ENCODE data around the gene AKNAD1. TPM values are rescaled to one million over a fixed set of nuclear protein-coding genes. Genes with fewer than 3 reads are reported as not detected.

AKNAD1 gene
- total and polyA plus RNA-seq, 2 donors (not counting 1 experiment from before 2014, with no cell fraction given): not detected

DNA sequence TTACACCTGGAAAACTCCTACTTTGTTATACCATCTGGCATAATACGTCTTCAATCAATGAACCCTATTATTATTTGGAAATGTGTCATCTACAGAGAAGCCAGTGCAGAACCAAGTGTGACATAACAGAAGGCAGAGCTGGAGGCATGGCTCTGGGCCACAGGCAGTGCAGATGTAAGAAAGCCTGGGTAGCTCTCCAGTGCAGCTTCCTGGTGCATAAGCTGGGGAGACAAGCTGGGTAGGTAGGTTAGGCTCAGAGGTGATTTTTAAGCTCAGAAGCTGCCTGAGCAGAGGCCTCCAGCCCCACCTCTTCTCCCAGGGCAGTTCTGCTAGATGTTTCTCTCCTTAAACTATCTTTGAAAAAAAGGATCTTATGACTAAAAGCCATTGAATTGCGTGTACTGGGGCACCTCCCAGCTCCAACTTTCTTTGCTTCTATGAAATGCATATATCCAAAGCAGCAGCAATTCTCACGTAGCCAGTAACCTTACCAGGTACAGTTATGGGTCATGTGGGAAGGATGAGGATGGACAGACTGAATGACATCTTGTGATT lies 30.7 kb downstream of the AKNAD1 start:
- Histone ChIP-seq H3K27ac (ENCODE audit: low read length in 2 of 2) (no peak overlapping the region), H3K27me3 (replicated peaks in 1 of 4; ENCODE audit: control extremely low read depth in 1 of 4, control insufficient read depth in 3 of 4, insufficient read depth in 4 of 4, low read length in 3 of 4) (peaks cover 0 to 3% (median 0%) of the 10 kb centered on the region in 4 experiments), H4K20me1 (ENCODE audit: control insufficient read depth, insufficient read depth, low read length, poor library complexity, severe bottlenecking) (no peaks in the 10 kb centered on the region), H3K9me3 (ENCODE audit: control extremely low read depth in 1 of 3, control insufficient read depth in 2 of 3, insufficient read depth in 1 of 3, low read length in 2 of 3) (peaks cover 0 to 3% (median 0%) of the 10 kb centered on the region in 3 donors), H3K4me2 (replicated peaks; ENCODE audit: low read depth, low read length, poor library complexity, severe bottlenecking) (no peak overlapping the region), H3K36me3 (replicated peaks in 1 of 2; ENCODE audit: control extremely low read depth in 1 of 2, control insufficient read depth in 1 of 2, extremely low read depth in 1 of 2, insufficient read depth in 2 of 2, low read length in 1 of 2) (no peaks in the 10 kb centered on the region), H3K4me1 (ENCODE audit: control insufficient read depth in 2 of 2, insufficient read depth in 2 of 2, low read length in 2 of 2) (peaks cover 0 to 3% of the 10 kb centered on the region in 2 donors), H3K4me3 (ENCODE audit: control extremely low read depth in 1 of 5, extremely low read depth in 1 of 5, insufficient read depth in 1 of 5, low read depth in 2 of 5, low read length in 4 of 5) (no peak overlapping the region), H2AFZ (ENCODE audit: insufficient read depth, low read depth, low read length, poor library complexity, severe bottlenecking) (no peak overlapping the region), H3K79me2 (ENCODE audit: control insufficient read depth, insufficient read depth, low read length) (no peaks in the 10 kb centered on the region), H3K9ac (ENCODE audit: low read length) (no peak overlapping the region)
- no peak overlapping the region for H3K4me3 Mint-ChIP-seq
- intact Hi-C loops (cut with micrococcal nuclease): no loop called here
- H3K27ac Mint-ChIP-seq: no peak overlapping the region
- H3K4me1 Mint-ChIP-seq: no peaks in the 10 kb centered on the region
- POLR2A ChIA-PET: no interaction called here
- DNase-seq (no peak), ATAC-seq (ENCODE audit: low read depth) (no peak)
- H3K27me3 Mint-ChIP-seq: peaks cover 4% of the 10 kb centered on the region
- no peaks in the 10 kb centered on the region for H3K9me3 Mint-ChIP-seq (ENCODE audit: insufficient read depth)
- CTCF ChIA-PET: no interaction called here
- WGBS (ENCODE audit: insufficient coverage): no CpG with 5 or more reads among the region's 3 CpGs
- TF ChIP-seq, protein P1, sequence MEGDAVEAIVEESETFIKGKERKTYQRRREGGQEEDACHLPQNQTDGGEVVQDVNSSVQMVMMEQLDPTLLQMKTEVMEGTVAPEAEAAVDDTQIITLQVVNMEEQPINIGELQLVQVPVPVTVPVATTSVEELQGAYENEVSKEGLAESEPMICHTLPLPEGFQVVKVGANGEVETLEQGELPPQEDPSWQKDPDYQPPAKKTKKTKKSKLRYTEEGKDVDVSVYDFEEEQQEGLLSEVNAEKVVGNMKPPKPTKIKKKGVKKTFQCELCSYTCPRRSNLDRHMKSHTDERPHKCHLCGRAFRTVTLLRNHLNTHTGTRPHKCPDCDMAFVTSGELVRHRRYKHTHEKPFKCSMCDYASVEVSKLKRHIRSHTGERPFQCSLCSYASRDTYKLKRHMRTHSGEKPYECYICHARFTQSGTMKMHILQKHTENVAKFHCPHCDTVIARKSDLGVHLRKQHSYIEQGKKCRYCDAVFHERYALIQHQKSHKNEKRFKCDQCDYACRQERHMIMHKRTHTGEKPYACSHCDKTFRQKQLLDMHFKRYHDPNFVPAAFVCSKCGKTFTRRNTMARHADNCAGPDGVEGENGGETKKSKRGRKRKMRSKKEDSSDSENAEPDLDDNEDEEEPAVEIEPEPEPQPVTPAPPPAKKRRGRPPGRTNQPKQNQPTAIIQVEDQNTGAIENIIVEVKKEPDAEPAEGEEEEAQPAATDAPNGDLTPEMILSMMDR (IDR thresholded peaks at IDR 0.05): no peak
- TF ChIP-seq EZH2 (IDR thresholded peaks at IDR 0.05; ENCODE audit: borderline replicate concordance, insufficient read depth, low read depth, low read length, poor library complexity, severe bottlenecking): no peak

DNA sequence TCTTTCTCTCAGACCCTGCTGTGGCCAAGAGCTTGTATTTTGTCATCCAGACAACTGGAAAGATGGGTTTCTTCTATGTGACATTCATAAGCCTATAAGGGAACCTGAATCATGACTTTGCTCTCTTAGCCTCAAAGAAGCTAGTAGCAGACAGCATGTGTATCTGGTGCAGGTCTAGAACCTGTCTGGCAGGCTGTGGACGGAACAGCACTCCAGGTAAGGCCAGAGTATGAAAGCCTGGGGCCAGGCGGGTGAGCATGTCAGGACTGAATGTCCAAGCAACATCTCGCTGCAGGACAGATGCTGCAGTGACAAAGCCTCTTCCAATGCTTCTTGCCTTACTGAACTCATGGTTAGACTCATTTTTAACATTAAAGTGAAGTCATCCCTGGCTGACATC lies 32.8 kb downstream of the AKNAD1 start:
- Histone ChIP-seq H3K4me2 (replicated peaks; ENCODE audit: low read depth, low read length, poor library complexity, severe bottlenecking) (no peak overlapping the region), H2AFZ (ENCODE audit: insufficient read depth, low read depth, low read length, poor library complexity, severe bottlenecking) (no peak overlapping the region), H3K27me3 (replicated peaks in 1 of 4; ENCODE audit: control extremely low read depth in 1 of 4, control insufficient read depth in 3 of 4, insufficient read depth in 4 of 4, low read length in 3 of 4) (no peaks in the 10 kb centered on the region), H3K4me1 (ENCODE audit: control insufficient read depth in 2 of 2, insufficient read depth in 2 of 2, low read length in 2 of 2) (peaks cover 0 to 3% of the 10 kb centered on the region in 2 donors), H3K36me3 (replicated peaks in 1 of 2; ENCODE audit: control extremely low read depth in 1 of 2, control insufficient read depth in 1 of 2, extremely low read depth in 1 of 2, insufficient read depth in 2 of 2, low read length in 1 of 2) (no peaks in the 10 kb centered on the region), H4K20me1 (ENCODE audit: control insufficient read depth, insufficient read depth, low read length, poor library complexity, severe bottlenecking) (no peaks in the 10 kb centered on the region), H3K79me2 (ENCODE audit: control insufficient read depth, insufficient read depth, low read length) (no peaks in the 10 kb centered on the region), H3K27ac (ENCODE audit: low read length in 2 of 2) (no peak overlapping the region), H3K9ac (ENCODE audit: low read length) (no peak overlapping the region), H3K9me3 (ENCODE audit: control extremely low read depth in 1 of 3, control insufficient read depth in 2 of 3, insufficient read depth in 1 of 3, low read length in 2 of 3) (peaks cover 0 to 3% (median 0%) of the 10 kb centered on the region in 3 donors), H3K4me3 (ENCODE audit: control extremely low read depth in 1 of 5, extremely low read depth in 1 of 5, insufficient read depth in 1 of 5, low read depth in 2 of 5, low read length in 4 of 5) (no peak overlapping the region)
- H3K4me1 Mint-ChIP-seq: no peaks in the 10 kb centered on the region
- intact Hi-C loops (cut with micrococcal nuclease): no loop called here
- 86% methylated on average over 3 of the region's 3 CpGs for WGBS (ENCODE audit: insufficient coverage)
- TF ChIP-seq, protein P1 (IDR thresholded peaks at IDR 0.05): no peak
- TF ChIP-seq EZH2 (IDR thresholded peaks at IDR 0.05; ENCODE audit: borderline replicate concordance, insufficient read depth, low read depth, low read length, poor library complexity, severe bottlenecking): no peak
- peaks cover 4% of the 10 kb centered on the region for H3K27me3 Mint-ChIP-seq
- H3K4me3 Mint-ChIP-seq: no peak overlapping the region
- ATAC-seq (ENCODE audit: low read depth) (no peak), DNase-seq (no peak)
- H3K9me3 Mint-ChIP-seq (ENCODE audit: insufficient read depth): no peaks in the 10 kb centered on the region
- ChIA-PET POLR2A (no interaction called here), CTCF (no interaction called here)
- H3K27ac Mint-ChIP-seq: no peak overlapping the region
